ENCODE data around the gene PTPN1.
"Not testable (repeated sequence)": the region's sequence is repeated elsewhere in the genome, so short reads cannot be mapped to it uniquely, and the experiment has no call there.

PTPN1 gene

DNA sequence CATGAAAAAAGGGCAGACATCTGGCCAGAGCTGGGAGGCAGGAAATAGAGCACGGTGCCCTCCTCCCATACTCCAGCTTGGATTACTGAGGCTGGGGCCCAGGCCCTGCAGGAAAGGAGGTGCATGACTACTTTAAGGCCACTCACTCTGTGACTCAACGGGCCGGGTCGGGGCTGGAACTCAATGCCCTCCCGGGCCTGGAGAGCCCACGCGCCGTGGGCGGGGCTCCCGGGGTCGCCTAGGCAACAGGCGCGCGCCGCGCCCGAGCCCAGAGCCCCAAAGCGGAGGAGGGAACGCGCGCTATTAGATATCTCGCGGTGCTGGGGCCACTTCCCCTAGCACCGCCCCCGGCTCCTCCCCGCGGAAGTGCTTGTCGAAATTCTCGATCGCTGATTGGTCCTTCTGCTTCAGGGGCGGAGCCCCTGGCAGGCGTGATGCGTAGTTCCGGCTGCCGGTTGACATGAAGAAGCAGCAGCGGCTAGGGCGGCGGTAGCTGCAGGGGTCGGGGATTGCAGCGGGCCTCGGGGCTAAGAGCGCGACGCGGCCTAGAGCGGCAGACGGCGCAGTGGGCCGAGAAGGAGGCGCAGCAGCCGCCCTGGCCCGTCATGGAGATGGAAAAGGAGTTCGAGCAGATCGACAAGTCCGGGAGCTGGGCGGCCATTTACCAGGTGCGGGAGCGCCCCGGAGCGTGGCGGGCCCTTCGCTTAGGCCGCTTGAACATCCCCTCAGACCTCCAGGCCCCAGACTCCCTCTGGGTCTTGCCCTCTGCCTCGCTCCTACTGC lies at the start of gene PTPN1:
PTPN1 (plus strand) TSS at position 461 of the 783 bp plus-strand sequence; CDS start at position 606, 145 bp downstream.
- peak; percentile 99 to 100 for DNase-seq

DNA sequence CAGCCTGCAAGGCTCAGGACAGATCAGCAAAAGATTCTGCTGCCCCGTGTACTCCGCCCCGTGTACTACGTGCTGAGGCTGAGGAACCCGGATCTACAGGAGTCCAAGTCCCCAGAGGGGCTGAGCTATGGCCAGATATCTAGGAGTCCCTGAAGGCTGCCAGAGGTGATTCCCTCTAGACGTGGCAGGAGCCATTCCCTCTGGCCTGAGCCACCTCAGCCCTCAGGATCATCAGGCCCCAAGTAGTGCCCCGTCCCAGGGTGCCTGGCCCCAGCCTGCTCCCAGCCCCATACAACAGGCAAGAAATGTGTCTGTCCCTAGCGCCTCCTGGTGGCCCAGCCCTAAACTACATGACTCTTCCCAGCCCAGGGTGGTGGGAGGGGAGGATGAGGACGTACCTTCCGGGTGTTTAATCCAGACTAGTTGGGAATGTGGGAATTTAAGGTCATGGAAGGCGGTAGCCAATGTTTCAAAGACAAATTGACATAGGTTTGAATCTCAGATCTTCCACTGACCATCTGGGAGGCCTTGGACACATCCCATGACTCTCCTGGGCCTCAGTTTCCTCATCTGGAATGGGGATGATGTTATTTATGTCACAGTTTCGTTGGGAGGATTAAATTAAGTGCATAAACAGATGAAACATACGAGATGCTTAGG lies 49.4 kb upstream of the PTPN1 start:
- DNase-seq: peak; percentile 92 to 95

DNA sequence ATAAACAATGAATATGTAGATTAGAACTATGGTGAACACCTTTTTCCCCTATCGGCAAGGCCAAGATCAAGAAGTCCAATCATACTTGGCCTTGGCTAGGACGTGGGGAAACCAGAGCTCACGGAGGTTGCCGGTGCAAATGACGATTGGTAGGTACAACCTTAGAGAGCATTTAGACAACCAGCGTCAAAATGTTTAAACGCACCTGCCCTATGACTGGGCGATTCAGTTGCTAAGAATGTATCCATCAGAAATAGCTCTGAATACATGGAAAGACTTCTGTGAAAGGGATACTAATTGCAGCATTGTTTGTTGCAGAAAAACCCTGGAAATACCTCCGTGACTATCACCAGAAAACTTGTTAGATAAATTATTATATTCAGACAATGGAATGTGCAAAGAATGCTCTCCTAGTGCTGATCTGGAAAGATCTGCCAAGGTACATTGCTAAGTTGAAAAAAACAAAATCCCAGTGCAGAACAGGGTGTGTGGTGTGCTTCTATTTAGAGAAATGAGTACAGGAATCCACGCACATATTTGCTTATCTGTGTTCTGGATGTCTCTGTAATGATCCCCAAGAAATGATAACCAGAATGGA lies 48.0 kb upstream of the PTPN1 start:
- no peak for DNase-seq

DNA sequence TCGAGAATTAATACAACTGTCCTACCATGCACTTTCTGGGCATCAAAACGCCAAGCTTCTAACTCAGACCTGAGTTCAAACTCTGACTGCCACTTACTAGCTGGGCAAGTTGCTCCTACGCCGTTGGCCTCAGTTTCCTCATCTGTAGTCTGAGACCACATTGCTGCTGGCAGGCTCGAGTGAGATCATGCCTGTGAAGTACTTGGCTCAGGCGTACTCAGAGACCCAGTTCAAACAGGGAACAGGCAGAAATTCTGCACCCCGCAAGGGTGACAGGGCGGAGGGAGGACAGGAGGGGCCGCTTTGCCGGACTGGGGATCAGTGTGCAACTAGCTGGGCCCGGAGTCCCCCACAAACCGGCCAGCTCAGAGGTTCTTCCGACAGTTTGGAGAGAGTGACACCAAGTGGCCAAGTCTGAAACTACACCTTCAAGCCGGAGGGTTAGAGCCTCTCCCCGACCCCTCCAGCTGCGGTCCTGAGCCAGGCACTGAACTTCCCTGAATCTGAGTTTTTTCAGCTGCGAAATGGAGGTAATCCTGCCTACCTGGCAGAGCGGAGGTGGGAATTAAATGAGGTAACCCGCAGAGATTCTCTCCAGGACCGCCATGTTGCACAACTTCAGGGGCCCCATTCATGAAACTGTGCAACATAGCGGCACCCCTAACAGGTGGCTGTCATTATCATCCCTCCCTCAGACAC lies 46.0 kb upstream of the PTPN1 start:
- DNase-seq: peak; percentile 77 to 78

DNA sequence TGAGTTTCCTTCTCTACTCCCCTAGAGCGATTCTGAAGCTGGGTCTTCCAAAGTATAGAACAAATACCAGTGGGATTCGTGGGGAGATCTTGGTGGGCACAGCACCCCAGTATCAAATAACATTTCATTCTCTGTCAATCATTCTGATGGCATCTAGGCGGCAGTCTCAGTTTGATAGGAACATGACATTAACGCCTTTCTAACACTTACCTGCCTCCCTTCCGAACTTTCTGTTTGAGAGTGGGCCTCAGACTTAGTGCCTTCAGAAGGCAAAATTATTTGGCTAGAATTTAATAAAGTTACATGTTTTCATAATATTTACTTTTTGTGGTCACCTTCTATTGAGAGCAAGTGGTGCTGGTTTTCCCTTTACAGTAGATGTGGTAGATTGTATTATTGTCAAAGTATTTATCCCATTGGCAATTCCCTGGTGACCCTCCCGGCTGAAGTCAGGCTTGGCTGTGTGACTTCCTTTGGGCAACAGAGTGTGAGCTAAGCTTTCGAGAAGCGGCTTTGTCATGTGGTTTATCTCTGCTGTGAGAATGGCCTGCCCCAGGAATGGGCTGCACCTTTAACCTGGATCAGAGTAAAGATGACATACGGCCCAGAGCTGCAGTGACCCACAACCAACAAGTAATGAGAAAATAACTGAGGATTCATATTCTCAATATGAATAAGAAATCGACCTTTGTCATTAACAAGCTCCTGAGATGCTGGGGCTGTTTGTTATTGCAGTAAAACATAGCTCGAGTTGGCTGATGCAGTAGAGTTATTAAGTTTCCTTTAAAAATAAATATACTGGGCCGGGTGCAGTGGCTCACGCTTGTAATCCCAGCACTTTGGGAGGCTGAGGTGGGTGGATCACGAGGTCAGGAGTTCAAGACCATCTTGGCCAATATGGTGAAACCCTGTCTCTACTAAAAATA lies 45.2 kb upstream of the PTPN1 start:
- no peak for DNase-seq

DNA sequence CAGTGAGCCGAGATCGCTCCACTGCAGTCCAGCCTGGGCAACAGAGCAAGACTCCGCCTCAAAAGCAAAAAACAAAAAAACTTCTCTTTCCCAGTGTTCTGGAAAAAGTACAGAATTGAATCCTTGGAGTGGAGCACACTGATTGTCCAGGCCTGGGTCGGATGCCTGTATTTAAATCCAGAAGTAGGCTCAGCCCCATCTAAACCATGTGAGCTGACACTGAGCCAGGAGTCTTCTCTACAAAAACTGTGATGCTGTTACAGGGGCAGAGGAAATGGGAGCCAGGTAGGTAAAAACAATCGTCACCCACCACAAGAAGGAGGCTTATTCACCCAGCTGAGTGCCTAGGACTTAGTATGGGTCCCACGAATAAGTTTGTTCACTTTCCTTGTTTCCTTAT lies 43.0 kb upstream of the PTPN1 start:
- no peak for DNase-seq

DNA sequence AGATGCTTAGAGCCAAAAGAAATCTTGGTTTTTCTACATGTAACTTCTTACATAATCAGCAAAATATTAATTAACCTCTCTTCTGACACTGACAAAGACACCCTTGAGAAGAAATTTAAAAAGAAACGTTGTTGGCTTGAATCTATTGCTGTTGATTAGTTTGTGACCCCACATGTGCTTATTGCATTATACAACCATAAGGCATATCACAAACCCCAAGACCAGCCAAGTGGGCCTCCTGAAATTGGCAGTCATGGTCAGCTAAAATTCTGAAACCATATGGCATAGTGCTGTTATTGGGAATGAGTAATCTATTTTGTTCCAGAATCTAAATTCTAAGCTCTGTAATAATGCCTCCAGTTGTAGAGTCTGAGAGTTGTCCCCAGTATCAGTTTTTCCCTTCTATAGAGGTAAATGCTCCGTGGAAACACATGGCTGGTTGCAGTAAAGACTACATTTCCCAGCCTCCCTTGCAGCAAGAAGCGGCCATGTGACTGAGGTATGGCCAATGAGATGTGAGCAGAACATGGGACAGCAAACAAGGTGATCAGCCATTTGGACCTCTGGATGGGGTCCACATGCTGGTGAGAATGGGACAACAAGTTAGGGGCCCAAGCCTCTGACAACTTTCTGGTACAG lies 42.3 kb upstream of the PTPN1 start:
- DNase-seq: peak in 1 of 2 experiments; percentile 50

DNA sequence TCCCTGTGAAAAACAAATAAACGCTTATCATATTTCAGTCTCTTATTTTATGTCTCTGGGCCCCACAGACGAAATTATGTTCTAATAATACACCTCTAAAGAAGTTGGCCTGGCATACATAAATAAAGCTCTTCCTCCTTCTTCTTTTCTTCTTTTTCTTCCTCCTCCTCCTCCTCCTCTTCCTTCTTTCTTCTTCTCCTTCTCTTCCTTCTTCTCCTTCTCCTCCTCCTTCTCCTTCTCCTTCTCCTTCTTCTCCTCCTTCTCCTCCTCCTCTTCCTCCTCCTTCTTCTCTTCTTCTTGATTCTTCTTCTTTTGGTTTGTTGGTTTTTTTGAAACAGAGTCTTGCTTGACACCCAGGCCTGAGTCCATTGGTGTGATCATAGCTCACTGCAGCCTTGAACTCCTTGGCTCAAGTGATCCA lies 41.8 kb upstream of the PTPN1 start:
- DNase-seq: no peak

DNA sequence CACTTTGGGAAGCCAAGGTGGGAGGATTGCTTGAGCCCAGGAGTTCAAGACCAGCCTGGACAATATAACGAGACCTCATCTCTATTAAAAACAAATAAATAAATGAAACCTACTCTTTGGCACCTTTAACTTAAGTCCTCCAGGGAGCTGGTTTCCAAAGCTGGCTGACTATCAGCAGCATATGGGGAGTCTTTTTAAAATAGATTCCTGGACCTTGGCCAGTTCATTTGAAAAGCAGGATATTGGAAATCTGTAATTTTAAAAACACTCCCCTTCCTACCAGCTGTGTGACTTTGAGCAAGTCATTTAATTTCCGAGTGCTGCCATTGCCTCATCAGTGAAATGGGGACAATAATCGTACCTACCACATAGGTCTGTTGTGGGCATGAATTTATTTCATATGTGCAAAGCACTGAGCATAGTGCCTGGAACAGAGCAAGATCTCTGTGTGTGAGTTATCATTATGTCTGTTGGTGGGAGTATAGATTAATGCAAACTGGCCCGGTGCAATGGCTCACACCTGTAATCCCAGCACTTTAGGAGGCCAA lies 40.9 kb upstream of the PTPN1 start:
- no peak for DNase-seq

DNA sequence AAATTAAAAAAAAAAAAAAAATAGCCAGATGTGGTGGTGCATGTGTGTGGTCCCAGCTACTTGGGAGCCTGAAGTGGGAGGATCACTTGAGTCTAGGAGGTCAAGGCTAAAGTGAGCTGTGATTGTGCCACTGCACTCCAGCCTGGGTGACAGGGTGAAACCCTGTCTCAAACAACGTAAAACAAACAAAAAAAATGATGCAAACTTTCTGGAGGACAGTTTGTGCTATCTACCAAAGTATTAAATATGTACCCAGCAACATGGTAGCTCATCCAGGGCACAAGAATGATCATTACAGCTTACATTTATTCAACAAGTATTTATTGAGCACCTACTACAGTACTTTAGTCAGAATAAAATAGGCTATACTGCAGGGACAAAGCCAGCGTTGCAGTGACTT lies 40.4 kb upstream of the PTPN1 start:
- no peak for DNase-seq

DNA sequence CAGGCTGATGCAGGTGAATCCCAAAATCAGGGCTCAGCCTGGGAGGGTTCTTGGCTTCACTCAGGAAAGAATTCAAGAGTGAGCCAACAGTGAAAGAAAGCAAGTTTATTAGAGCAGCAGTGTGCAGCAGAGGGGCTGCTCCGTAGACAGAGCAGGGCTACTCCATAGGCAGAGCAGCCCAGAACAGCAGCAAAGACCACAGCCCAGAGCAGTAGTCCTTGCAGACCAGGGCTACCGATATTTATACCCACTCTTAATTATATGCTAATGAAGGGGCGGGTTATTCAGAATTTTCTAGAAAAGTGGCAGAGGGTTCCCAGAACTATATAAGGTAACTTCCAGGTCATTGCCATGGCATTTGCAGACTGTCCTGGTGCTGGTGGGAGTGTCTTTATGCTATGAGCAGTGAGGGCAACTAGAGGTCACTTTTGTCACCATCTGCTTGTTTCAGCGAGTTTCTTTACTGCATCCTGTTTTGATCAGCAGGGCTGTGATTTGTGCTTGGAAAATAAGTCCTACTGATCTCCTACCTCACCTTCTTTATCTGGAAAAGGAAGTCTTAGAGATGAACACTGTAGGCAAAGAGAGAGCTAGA lies 39.8 kb upstream of the PTPN1 start:
- no peak for DNase-seq

DNA sequence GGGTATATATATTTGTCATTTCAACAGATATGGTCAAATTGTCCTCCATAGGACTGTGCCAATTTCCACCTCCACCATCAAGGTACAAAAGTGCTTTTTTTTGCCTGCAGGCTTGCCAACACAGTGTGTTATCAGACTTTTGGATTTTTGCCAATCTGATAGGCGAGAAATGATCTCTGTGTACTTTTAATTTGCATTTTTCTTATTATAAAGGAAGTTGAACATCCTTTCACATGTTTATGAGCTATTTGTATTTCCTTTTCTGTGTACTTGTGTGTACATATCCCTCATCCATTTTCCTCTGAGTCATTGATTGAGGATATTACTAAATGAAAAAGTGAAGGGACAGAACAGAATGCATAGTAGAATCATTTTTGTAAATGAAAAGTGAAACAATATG lies 39.0 kb upstream of the PTPN1 start:
- no peak for DNase-seq

DNA sequence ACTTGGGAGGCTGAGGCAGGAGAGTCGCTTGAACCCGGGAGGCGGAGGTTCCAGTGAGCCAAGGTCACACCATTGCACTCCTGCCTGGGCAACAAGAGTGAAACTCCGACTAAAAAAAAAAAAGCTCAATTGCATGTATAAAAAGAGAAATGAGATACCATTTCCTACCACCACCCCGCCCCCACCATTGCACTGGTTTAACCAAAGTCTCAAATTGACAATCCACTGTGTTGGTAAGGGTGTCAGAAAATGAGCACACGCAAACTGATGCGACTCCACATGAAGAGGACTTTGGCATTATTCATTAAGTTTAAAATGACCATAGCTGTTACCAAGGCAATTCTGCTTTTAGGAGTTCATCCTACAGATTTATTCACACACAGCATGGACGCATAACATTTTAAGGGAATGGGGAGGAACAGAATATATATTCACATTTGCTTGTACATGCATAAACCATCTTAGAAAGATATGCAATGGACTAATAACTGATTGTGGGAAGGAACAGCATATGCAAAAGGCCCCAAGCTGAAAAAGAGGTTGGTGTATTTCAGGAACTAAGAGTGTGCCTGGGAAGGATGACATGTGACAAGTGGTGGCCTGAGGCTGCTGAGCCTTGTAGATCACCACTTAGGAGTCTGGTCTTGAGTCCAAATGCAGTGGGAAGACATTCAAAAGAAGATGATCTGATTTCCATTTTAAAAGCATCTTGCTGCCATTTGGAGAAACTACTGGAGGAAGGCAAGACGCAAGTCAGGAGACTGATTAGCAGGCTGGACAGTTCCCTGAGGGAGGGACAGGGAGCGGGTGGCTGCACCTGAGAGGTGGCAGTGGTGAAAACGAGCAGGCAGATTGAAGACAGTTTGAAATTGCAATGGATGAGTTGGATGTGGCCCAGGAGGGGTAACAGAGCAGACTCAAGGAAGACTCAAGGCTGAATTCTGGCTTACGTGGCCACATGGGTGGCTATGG lies 37.2 kb upstream of the PTPN1 start:
- DNase-seq: peak; percentile 52 to 56

DNA sequence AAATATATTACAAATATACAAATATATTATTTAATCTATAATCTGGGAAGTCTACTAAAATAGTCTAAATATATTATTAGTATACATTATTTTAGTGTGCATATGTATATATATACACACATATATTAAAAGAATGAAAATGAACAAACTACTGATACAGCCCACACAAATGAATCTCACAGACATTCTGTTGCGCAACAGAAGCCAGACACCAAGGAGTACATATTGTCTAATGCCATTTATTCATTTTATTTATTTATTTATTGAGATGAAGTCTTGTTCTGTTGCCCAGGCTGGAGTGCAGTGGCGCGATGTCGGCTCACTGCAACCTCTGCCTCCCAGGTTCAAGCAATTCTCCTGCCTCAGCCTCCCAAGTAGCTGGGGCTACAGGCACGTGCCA lies 35.8 kb upstream of the PTPN1 start:
- DNase-seq: not testable (repeated sequence)

DNA sequence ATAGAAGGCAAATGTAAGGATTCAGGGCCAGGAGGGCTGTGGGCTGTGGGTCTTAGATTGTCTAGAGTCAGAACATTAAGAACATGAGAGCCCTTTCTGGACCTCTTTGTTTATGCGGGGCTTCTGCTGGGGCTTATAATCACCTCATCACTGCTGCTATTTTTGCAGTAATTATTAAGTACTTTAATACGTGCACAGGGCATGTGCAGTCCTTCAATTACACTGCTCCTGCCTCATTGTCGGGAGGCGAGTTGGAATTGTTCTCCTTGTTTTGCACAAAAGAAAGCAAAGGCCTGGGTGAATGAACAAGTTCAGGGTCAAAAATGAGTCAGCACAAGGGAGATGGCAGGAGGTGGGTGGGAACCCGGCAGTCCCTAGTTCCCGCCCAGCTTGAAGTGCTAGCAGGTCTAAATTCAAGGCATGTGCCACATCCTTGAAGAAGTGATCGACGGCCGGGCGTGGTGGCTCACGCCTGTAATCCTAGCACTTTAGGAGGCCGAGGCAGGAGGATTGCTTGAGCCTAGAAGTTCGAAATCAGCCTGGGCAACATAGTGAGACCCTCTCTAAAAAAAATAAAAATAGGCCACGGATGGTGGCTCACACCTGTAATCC lies 34.4 kb upstream of the PTPN1 start:
- DNase-seq: no peak

DNA sequence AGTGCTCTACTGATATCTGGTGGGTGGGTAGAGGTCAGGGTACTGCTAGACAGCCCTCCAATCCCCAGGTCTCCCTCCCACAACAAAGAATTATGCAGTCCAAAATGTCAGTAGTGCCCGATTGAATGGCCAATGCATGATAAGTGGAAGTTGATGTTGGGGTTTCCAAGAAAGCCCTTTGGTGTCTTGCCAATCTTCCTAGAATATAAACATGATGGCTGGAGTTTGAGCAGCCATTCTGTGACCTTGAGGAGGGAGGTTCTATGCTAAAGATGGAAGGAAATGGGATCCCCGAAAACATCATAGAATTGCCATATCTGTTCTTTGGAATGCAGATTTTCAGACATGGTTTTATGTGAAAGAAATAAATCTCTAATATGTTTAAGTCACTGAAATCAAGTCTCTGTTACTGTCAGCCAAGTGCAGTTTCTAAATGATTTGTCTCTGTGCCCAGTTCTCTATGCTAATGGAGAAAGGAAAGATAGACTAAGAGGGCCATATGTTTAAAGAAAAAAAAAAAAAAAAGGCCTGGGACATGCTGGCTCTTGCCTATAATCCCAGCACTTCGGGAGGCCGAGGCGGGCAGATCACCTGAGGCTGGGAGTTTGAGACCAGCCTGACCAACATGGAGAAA lies 32.8 kb upstream of the PTPN1 start:
- no peak for DNase-seq

DNA sequence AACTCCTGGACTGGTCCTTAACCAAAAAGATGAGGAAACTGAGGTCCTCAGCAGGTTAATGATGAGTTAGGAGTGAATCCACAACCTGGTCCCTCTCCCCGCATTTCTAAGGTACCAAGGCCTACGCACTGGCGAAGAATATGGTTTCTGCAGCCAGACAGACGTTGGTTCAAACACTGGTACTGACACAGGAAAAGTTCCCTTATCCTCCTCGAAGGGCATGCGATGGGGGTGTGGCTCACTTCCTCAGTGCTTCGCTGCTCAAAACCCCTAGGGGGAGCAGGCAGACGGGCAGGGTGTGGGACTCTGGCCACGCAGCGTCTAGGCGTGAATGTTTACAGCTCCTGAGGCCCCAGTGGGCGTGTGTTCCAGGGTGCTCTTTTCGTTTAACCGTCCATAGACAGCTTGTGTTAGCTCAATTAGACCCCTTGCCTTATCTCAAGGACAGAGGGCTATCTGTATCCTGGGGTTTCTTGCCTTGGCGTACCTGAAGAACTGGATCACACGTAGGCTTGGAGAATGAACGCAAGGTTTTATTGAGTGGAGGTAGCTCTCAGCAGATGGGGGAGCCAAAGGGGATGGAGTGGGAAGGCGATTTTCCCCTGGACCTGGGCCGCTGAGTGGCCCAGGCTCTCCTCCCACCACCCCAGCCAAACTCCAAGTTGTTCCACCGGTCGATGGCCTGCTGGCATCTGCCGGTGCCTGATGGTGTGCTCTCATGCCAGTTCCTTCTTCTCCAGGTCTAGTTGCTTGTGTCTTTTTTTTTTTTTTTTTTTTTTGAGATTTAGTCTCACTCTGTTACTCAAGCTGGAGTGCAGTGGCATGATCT lies 31.8 kb upstream of the PTPN1 start:
- peak; percentile 87 for DNase-seq

DNA sequence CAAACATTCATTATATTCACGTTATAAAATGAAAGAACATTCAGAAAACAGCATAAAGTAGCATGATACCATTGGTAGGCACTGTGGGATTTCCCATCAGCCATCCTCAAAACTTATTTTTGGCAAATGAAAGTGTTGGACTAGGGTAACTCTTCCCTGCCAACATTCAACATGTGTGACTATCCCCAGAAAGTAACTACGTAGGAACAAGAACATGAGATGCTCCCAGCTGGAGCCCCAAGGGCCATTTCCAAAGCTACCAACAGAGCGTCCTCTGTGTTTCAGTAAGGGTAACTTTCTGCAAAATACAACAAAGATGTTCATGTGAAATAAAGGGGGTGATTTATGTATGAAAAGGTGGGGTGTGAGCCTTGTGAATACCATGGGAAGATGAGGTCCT lies 28.4 kb upstream of the PTPN1 start:
- DNase-seq: no peak

All from activated T-cell treated with anti-CD3 and anti-CD28 coated beads, Interleukin-2, amount 50 U/mL, for 48 hours (primary cell).